Liver (tissue), 9 donors: ENCODE results near the gene SIT1. TPM values are rescaled to one million over a fixed set of nuclear protein-coding genes. Genes with fewer than 3 reads are reported as not detected.
A peak's percentile ranks its signal among the peaks of the same experiment; 100 is the strongest.

Experiments
- DNase-seq: peaks from one replicate; pipeline ENCODE4 v3.0.0-alpha.2; 2017; ENCODE audit warnings: low spot score
- H3K27ac ChIP-seq, 2 donors: one replicate each; pipeline ENCODE4 v1.7.0; 2013; ENCODE audit warnings: inconsistent platforms in 2 of 2, low read length in 2 of 2, control low read depth in 1 of 2, low read depth in 1 of 2, mild to moderate bottlenecking in 1 of 2
- H3K27me3 ChIP-seq, 4 donors: one replicate each; pipeline versions ENCODE4 v1.6.1 to v1.7.0; 2013; ENCODE audit warnings: low read length in 3 of 4, inconsistent platforms in 1 of 4, mild to moderate bottlenecking in 1 of 4, moderate library complexity in 1 of 4; ENCODE audit not compliant: control insufficient read depth in 4 of 4, insufficient read depth in 4 of 4
- H3K36me3 ChIP-seq, 4 donors: one replicate each; pipeline versions ENCODE4 v1.6.1 to v1.7.0; 2013; ENCODE audit warnings: low read length in 3 of 4, mild to moderate bottlenecking in 3 of 4, low read depth in 1 of 4, moderate library complexity in 1 of 4; ENCODE audit not compliant: control insufficient read depth in 4 of 4, insufficient read depth in 3 of 4
- H3K4me1 ChIP-seq, 4 donors: one replicate each; pipeline versions ENCODE4 v1.6.1 to v1.7.0; 2013; ENCODE audit warnings: low read length in 3 of 4, mild to moderate bottlenecking in 3 of 4, moderate library complexity in 1 of 4; ENCODE audit not compliant: control insufficient read depth in 4 of 4, insufficient read depth in 4 of 4
- H3K4me3 ChIP-seq, 3 donors: one replicate each; pipeline versions ENCODE4 v1.6.1 to v1.7.0; 2013; ENCODE audit warnings: low read length in 3 of 3, control low read depth in 1 of 3, low read depth in 1 of 3, mild to moderate bottlenecking in 1 of 3
- H3K9ac ChIP-seq, 2 donors: one replicate each; pipeline ENCODE4 v1.7.0; 2013; ENCODE audit warnings: low read length in 2 of 2, mild to moderate bottlenecking in 2 of 2, moderate library complexity in 2 of 2, control low read depth in 1 of 2, low read depth in 1 of 2
- H3K9me3 ChIP-seq, 4 donors: one replicate each; pipeline versions ENCODE4 v1.6.1 to v1.7.0; 2013; ENCODE audit warnings: low read length in 3 of 4; ENCODE audit not compliant: control insufficient read depth in 4 of 4
- EGR1 ChIP-seq, 2 donors: IDR thresholded peaks; 2 replicates each; pipeline ENCODE4 v1.6.1; 2016 to 2018; ENCODE audit warnings: antibody characterized with exemption in 2 of 2, low read depth in 2 of 2
- FOXA1 ChIP-seq: IDR thresholded peaks from 2 replicates; pipeline ENCODE4 v1.6.1; 2016; ENCODE audit warnings: antibody characterized with exemption
- FOXA2 ChIP-seq: IDR thresholded peaks from 2 replicates; pipeline ENCODE4 v1.6.1; 2016; ENCODE audit warnings: antibody characterized with exemption
- GABPA ChIP-seq, 2 donors: IDR thresholded peaks in 1 of 2; conservative IDR thresholded peaks in 1 of 2; 2 replicates each; pipeline ENCODE4 v1.6.1; 2016; ENCODE audit warnings: antibody characterized with exemption in 2 of 2, mild to moderate bottlenecking in 1 of 2, moderate library complexity in 1 of 2
- HNF4A ChIP-seq, 2 donors: conservative IDR thresholded peaks; 2 replicates each; pipeline ENCODE4 v1.6.1; 2016; ENCODE audit warnings: antibody characterized with exemption in 2 of 2, mild to moderate bottlenecking in 2 of 2
- HNF4G ChIP-seq: IDR thresholded peaks from 2 replicates; pipeline ENCODE4 v1.6.1; 2016; ENCODE audit warnings: antibody characterized with exemption
- JUND ChIP-seq, 2 donors: IDR thresholded peaks; 2 replicates each; pipeline ENCODE4 v1.6.1; 2016; ENCODE audit warnings: antibody characterized with exemption in 2 of 2
- NR2F2 ChIP-seq: IDR thresholded peaks from 2 replicates; pipeline ENCODE4 v1.6.1; 2016; ENCODE audit warnings: antibody characterized with exemption
- RAD21 ChIP-seq, 2 donors: IDR thresholded peaks; 2 replicates each; pipeline ENCODE4 v1.6.1; 2016; ENCODE audit warnings: antibody characterized with exemption in 2 of 2, mild to moderate bottlenecking in 2 of 2
- REST ChIP-seq: IDR thresholded peaks from 2 replicates; pipeline ENCODE4 v1.6.1; 2016; ENCODE audit warnings: antibody characterized with exemption, mild to moderate bottlenecking
- RXRA ChIP-seq, 2 donors: IDR thresholded peaks; 2 replicates each; pipeline ENCODE4 v1.6.1; 2017 to 2018; ENCODE audit warnings: antibody characterized with exemption in 2 of 2, mild to moderate bottlenecking in 1 of 2
- SP1 ChIP-seq: IDR thresholded peaks from 2 replicates; pipeline ENCODE4 v1.6.1; 2018; ENCODE audit warnings: antibody characterized with exemption, mild to moderate bottlenecking
- YY1 ChIP-seq: IDR thresholded peaks from 2 replicates; pipeline ENCODE4 v1.6.1; 2016; ENCODE audit warnings: antibody characterized with exemption, mild to moderate bottlenecking
- ZBTB33 ChIP-seq: IDR thresholded peaks from 2 replicates; pipeline ENCODE4 v1.6.1; 2016; ENCODE audit warnings: antibody characterized with exemption
- WGBS: extraction: QIAGEN DNeasy Blood & Tissue Kit; methylation state at CpG from one replicate; pipeline ENCODE4 v1.1.7; 2013; 5-methylcytosine and 5-hydroxymethylcytosine counted together
- polyA plus RNA-seq, 2 donors: library from polyadenylated mRNA; stranded (reverse) in 1 of 2; unstranded in 1 of 2; fragments of 200-250 nt in 1 of 2; fragments of >200 nt in 1 of 2; fragmentation: Nextera tagmentation in 1 of 2; extraction: Ambion mirVana in 1 of 2; gene quantifications; one replicate each; pipeline versions ENCODE4 v1.2.1 to v1.2.3, GENCODE V29; 2013 to 2015
- total RNA-seq, 2 donors: library from RNA; depleted of rRNA; stranded (reverse); fragments of >200 nt; gene quantifications; one replicate each; pipeline ENCODE4 v1.2.3, GENCODE V29; 2014
- TF ChIP-seq, protein P1 (sequence below): IDR thresholded peaks from 2 replicates; pipeline ENCODE4 v1.6.1; 2016; ENCODE audit warnings: antibody characterized with exemption
- TF ChIP-seq, protein P2 (sequence below): IDR thresholded peaks from 2 replicates; pipeline ENCODE4 v1.6.1; 2016; ENCODE audit warnings: antibody characterized with exemption
- TF ChIP-seq, protein P3 (sequence below): fragments of 150-350 bp; IDR thresholded peaks from 2 replicates; pipeline ENCODE4 v1.5.1; 2017; ENCODE audit warnings: improper control_type of control experiment, low read depth, low read length; ENCODE audit not compliant: missing input control
- donor health status: healthy.
- donor health status: healthy.
- donor health status: healthy.
- donor health status: healthy.
- donor health status: healthy.

Gene SIT1
- total and polyA plus RNA-seq, 4 donors, result 0.17 to 1.1 (median 0.34) TPM

DNA sequence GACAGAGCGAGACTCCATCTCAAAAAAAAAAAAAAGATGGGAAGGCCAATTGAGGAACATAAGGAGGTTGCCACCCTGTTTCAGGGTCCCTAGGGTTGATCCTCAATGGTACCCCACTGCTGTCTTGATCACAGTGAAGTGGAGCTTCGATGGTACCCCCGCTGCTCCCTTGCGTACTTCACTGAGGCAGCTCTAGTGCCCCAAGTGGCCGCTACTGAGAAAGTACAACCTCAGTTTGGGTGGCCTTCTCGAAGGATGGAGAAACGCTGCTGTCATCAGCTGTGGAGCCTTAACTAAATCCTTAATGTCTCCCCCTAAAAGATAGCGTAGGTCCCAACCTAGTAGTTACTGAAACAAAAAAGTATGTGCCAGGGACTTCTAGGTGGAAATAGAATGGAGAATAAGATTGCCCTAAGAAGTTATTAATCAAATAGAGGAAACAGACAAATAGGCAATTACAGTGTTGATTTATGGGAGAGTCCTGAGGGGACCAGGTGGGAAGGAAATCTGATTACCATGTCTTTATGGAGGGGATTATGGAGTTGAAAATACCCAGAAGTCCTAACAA is 39.4 kb downstream of the SIT1 start:
- DNase-seq, result no peak

GRCh38 chr9:35609820-35610163 is 40.9 kb downstream of the SIT1 start:
- TF ChIP-seq RAD21 (IDR thresholded peaks at IDR 0.05) (no peak), HNF4A (conservative IDR thresholded peaks at IDR 0.05) (no peak), JUND (IDR thresholded peaks at IDR 0.05) (no peak), HNF4G (no peak), RXRA (IDR thresholded peaks at IDR 0.05) (no peak), EGR1 (IDR thresholded peaks at IDR 0.05; ENCODE audit: low read depth in 2 of 2) (no peak), SP1 (no peak), FOXA1 (no peak), NR2F2 (no peak), YY1 (no peak), GABPA (IDR thresholded peaks at IDR 0.05 in 1 of 2, conservative IDR thresholded peaks at IDR 0.05 in 1 of 2) (no peak), FOXA2 (no peak), ZBTB33 (no peak), REST (no peak)
- TF ChIP-seq, protein P1, sequence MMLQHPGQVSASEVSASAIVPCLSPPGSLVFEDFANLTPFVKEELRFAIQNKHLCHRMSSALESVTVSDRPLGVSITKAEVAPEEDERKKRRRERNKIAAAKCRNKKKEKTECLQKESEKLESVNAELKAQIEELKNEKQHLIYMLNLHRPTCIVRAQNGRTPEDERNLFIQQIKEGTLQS, result no peak
- TF ChIP-seq, protein P2, sequence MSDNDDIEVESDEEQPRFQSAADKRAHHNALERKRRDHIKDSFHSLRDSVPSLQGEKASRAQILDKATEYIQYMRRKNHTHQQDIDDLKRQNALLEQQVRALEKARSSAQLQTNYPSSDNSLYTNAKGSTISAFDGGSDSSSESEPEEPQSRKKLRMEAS, result no peak
- TF ChIP-seq, protein P3, sequence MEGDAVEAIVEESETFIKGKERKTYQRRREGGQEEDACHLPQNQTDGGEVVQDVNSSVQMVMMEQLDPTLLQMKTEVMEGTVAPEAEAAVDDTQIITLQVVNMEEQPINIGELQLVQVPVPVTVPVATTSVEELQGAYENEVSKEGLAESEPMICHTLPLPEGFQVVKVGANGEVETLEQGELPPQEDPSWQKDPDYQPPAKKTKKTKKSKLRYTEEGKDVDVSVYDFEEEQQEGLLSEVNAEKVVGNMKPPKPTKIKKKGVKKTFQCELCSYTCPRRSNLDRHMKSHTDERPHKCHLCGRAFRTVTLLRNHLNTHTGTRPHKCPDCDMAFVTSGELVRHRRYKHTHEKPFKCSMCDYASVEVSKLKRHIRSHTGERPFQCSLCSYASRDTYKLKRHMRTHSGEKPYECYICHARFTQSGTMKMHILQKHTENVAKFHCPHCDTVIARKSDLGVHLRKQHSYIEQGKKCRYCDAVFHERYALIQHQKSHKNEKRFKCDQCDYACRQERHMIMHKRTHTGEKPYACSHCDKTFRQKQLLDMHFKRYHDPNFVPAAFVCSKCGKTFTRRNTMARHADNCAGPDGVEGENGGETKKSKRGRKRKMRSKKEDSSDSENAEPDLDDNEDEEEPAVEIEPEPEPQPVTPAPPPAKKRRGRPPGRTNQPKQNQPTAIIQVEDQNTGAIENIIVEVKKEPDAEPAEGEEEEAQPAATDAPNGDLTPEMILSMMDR, result no peak
- H3K27ac ChIP-seq, result no peak overlapping the region
- no peak for DNase-seq
- WGBS, result 94% methylated on average over 13 of the region's 13 CpGs
- no peaks in the 10 kb centered on the region for H3K27me3 ChIP-seq
- peaks cover 7 to 17% (median 13%) of the 10 kb centered on the region in 4 donors for H3K4me1 ChIP-seq
- no peak overlapping the region for H3K9ac ChIP-seq
- no peak overlapping the region for H3K4me3 ChIP-seq
- H3K9me3 ChIP-seq, result no peaks in the 10 kb centered on the region
- H3K36me3 ChIP-seq, result peaks cover 3 to 19% (median 8%) of the 10 kb centered on the region in 4 donors

More for the DNA sequence above, 39.4 kb downstream of the SIT1 start:
- H3K27me3 ChIP-seq, result no peaks in the 10 kb centered on the region
- H3K36me3 ChIP-seq, result peaks cover 3 to 19% (median 8%) of the 10 kb centered on the region in 4 donors
- H3K9ac ChIP-seq, result no peak overlapping the region
- peaks cover 3 to 8% (median 5%) of the 10 kb centered on the region in 4 donors for H3K4me1 ChIP-seq
- TF ChIP-seq HNF4A (conservative IDR thresholded peaks at IDR 0.05), result no peak
- TF ChIP-seq, protein P3, result peak; percentile 45
- no peak for TF ChIP-seq FOXA1
- no peak for TF ChIP-seq GABPA (IDR thresholded peaks at IDR 0.05 in 1 of 2, conservative IDR thresholded peaks at IDR 0.05 in 1 of 2)
- TF ChIP-seq RAD21 (IDR thresholded peaks at IDR 0.05), result peak in 1 of 2 donors; percentile 61
- WGBS, result 22% methylated on average over 8 of the region's 8 CpGs
- H3K27ac ChIP-seq, result no peak overlapping the region
- no peaks in the 10 kb centered on the region for H3K9me3 ChIP-seq
- no peak overlapping the region for H3K4me3 ChIP-seq
